Measurements from ENCODE around the gene RNH1. TPM values are rescaled to one million over a fixed set of nuclear protein-coding genes. Genes with fewer than 3 reads are reported as not detected.

The RNH1 gene
- total and polyA plus RNA-seq, 2 of the 8 experiments (the other 6 are each of a cell fraction or from before 2014, with no cell fraction given) = 48.7 to 49.8 TPM

- TF ChIP-seq SUZ12 (IDR thresholded peaks at IDR 0.05; ENCODE audit: low read length) = no peak
- TF ChIP-seq SIN3A (conservative IDR thresholded peaks at IDR 0.05 in 1 of 2, IDR thresholded peaks at IDR 0.05 in 1 of 2; ENCODE audit: low read depth in 1 of 2, low read length in 2 of 2) = no peak
- no peak for TF ChIP-seq CBX8 (IDR thresholded peaks at IDR 0.05; ENCODE audit: borderline replicate concordance, low read depth, low read length)
- no peak for TF ChIP-seq CHD1 (IDR thresholded peaks at IDR 0.05; ENCODE audit: low read depth, low read length)
- TF ChIP-seq TAF7 (optimal IDR thresholded peaks at IDR 0.05; ENCODE audit: borderline replicate concordance, low read depth, low read length) = no peak
- peak; percentile 36; the same call in 1 of the 2 replicates for TF ChIP-seq TAF1 (IDR thresholded peaks at IDR 0.05; ENCODE audit: low read depth, low read length)
- peak; percentile 56; the same call in 1 of the 2 replicates for TF ChIP-seq EGR1 (IDR thresholded peaks at IDR 0.05; ENCODE audit: borderline replicate concordance, low read depth, low read length)
- no peak for TF ChIP-seq ATF3 (IDR thresholded peaks at IDR 0.05; ENCODE audit: insufficient read depth, low read depth, low read length)
- TF ChIP-seq RAD21 (IDR thresholded peaks at IDR 0.05 in 1 of 2, conservative IDR thresholded peaks at IDR 0.05 in 1 of 2; ENCODE audit: low read depth in 2 of 2, low read length in 2 of 2) = no peak
- no peak for TF ChIP-seq HDAC6 (IDR thresholded peaks at IDR 0.05; ENCODE audit: low read depth, low read length)
- TF ChIP-seq ATF2 (IDR thresholded peaks at IDR 0.05; ENCODE audit: low read length) = no peak
- no peak for TF ChIP-seq ZNF274 (IDR thresholded peaks at IDR 0.05; ENCODE audit: borderline replicate concordance, extremely low read depth, low read length)
- no peak for TF ChIP-seq JUND (IDR thresholded peaks at IDR 0.05; ENCODE audit: low read length)
- TF ChIP-seq POLR2AphosphoS5 (IDR thresholded peaks at IDR 0.05; ENCODE audit: low read depth, low read length) = peak; percentile 60; the same call in 1 of the 2 replicates
- TF ChIP-seq RNF2 (IDR thresholded peaks at IDR 0.05; ENCODE audit: borderline replicate concordance, low read depth, low read length, missing control alignments, poor library complexity, severe bottlenecking) = no peak
- TF ChIP-seq SP1 (IDR thresholded peaks at IDR 0.05; ENCODE audit: low read depth, low read length) = 0 out of 2 replicates have a peak, but pooled peaks have one; percentile 5
- TF ChIP-seq RXRA (IDR thresholded peaks at IDR 0.05; ENCODE audit: insufficient read depth, low read depth, low read length) = no peak
- TF ChIP-seq PHF8 (conservative IDR thresholded peaks at IDR 0.05; ENCODE audit: low read depth, low read length) = peak; percentile 87
- no peak for TF ChIP-seq NANOG (IDR thresholded peaks at IDR 0.05; ENCODE audit: insufficient read depth, low read depth, low read length, poor library complexity, severe bottlenecking)
- no peak for TF ChIP-seq TCF12 (IDR thresholded peaks at IDR 0.05; ENCODE audit: low read depth, low read length)
- TF ChIP-seq SIX5 (IDR thresholded peaks at IDR 0.05; ENCODE audit: low read depth, low read length) = no peak
Measured at GRCh38 chr11:506995-507726, at the start of gene RNH1 (continued).

Data from H1 (cell line).